ENCODE measurements around the gene MYBPC3.

The MYBPC3 gene

DNA sequence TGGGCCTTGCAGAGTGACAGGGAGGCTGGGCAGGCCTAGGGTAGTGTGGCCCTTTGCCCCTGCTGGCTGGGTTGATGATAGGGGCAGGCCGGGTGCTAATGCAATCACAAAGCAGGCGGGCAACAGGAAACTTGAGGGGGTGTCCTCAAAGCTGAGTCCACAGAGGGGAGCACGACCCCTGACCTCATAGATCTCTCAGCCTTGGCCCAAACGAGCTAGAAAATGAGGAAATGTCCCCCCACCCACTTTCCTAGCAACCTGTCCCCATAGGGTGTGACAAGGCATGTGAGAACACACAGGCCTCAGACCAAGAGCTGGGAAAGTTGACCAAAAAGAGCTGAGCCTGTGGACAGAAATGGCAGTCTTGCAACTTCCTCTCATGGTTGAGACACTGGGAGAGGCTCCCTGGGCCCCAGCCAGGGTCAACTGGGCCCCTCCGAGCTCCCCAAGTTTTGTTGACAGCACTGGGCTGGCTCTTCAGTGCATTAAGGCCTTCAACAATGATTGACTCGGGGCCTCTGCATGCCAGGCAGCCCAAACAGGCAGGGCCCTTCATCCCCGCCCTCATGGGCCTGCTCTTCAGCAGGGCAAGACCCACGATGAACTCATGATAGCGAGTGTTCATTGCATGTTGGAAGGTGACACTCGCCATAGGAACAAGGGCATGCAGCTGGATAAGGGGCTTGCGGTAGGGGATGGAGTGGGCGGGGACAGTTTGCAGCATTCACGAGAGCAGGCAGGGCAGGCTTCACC lies 35.6 kb upstream of the MYBPC3 start:
- FAIRE-seq (peak; percentile 49), DNase-seq (ENCODE audit: insufficient read length, low spot score) (no peak)

DNA sequence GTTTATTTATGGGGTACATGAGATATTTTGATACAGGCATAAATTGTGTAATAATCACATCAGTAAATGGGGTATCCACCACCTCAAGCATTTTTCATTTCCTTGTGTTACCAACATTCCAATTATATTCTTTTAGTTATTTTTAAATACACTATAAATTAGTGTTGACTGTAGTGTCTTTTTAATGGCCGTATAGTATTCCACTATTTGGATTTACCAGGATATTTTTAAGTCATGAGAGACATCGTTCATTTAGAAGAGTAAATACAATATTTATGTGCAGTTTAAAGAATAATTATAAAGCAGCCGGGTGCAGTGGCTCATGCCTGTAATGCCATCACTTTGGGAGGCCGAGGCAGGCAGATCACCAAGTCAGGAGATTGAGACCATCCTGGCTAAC lies 32.0 kb upstream of the MYBPC3 start:
- FAIRE-seq (no peak), DNase-seq (ENCODE audit: insufficient read length, low spot score) (no peak)

DNA sequence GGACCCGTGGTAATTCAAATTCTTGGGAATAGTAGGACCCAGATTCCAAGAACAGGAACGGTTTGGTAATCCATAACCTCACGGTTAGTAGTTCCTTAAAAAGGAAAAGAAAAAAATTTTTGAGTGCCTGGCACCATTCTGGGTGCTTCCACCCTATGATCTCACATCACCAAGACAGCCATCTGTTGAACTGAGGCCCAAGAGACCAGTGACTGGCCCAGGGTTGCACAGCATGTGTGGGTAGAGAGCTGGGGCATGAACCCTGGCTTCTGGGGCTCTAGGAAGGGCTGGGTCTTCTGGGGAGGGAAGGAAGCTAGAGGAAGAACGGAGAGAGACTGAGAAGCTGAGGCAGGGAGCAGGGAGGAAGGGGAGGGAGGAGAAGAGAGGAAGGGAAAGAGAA lies 30.6 kb upstream of the MYBPC3 start:
- no peak for FAIRE-seq
- no peak for DNase-seq (ENCODE audit: insufficient read length, low spot score)

DNA sequence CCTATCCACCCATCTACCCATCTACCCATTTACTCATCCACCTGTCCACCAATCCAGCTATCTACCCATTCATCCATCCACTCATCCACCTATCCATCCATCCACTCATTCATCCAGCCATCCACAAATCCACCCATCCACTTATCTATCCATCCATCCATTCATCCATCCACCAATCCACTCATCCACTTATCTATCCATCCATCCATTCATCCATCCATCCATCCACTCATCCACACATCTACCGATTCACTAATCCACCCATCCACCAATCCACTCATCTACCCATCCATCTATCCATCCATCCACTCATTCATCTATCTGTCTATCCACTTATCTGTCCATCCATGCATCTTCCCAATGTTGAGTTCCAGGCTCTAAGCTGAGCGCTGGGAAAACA lies 27.6 kb upstream of the MYBPC3 start:
- DNase-seq (ENCODE audit: insufficient read length, low spot score) (no peak), FAIRE-seq (no peak)

DNA sequence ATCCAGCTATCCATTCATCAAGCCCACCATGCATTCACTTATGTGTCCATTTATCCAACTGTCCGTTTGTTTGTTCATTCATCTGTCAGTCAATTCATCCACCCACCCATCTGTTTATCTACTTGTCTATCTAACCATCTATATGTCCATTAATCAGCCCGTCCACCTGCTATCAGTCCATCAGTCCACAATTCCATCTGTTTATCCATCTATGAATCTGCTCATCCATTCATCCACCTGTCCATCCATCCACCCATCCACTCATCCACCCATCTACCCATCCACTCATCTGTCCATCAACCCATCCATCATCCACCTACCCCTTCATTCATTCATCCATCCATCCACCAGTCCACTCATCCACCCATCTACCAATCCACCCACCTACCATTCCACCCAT lies 26.8 kb upstream of the MYBPC3 start:
- DNase-seq (ENCODE audit: insufficient read length, low spot score): no peak
- FAIRE-seq: peak; percentile 28

DNA sequence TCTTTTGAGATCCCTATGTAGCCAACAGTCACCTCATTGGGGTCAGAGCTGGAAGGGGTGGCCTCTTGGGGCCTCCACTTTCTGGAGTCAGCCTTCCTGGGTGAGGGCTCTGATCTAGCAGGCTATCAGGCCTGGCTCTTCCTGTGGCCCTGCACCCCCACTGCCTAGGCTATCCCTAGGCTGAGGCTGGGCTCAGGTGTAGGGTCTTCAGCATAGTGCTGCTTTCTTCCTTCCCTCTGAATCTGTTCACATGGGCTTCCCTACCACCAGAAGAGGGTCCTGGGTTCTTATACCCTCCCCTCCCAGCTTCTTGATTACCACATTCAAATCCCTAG lies 26.3 kb upstream of the MYBPC3 start:
- DNase-seq (ENCODE audit: insufficient read length, low spot score) (no peak), FAIRE-seq (no peak)

DNA sequence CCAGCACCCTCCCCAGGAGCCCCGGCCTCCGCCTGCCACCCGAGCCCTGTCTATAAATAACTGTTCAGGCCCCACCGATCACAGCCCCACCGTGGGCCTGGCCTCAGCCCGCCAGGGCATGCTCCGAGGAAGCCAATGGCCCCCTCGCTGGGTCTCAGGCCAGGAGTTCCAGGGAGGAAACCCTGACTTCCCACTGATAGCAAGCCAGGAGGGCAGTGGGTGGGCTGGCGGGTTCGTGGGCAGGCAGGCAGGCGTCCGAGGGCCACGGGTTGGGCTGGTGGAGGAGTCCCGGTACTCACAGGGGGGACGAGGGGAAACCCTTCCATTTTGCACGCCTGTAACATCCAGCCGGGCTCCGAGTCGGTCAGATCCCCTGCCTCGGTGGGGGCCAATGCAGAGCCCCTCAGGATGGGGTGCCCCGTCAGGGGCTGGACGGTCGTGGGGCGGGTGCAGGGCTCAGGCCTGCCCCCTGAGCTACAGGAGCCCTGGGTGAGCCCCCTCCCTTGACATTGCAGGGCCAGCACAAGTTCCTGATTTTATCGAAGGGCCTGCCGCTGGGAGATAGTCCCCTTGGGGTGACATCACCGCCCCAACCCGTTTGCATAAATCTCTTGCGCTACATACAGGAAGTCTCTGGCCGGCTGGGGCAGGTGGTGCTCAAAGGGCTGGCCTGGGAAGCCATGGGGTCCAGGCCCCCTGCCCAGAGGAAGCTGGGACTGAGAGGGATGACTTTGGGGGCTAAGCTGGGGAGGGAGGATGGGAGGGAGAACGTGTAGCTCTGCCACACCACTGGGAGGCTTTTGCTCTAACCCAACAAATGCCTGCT lies 25.7 kb upstream of the MYBPC3 start, which contains the start of gene SPI1:
Gene SPI1, minus strand, starts transcription at position 538 of the 826 bp plus-strand sequence. Its CDS starts 194 bp downstream, at position 344.
- DNase-seq (ENCODE audit: insufficient read length, low spot score) (no peak), FAIRE-seq (no peak)

DNA sequence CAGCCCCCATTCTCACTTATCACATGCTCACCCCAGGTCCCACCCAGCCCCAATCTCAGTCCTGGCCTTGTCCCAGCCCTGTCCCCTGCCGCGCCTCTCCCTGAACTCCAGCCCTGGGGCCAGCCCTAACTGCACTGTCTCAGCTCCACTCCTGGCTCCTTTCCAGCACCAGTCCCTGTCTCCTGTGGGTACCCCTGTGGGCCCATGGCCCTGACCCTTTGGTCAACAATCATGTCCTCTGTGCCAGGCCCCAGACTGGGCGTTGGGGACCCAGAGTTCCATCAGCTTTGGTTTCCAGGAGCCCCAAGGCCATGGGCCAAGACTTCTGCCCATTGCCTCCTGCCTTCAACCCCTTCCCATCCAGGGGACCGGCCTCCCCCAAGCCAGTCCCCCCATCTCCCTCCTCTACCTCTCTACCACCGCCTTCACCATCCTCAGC lies 25.1 kb upstream of the MYBPC3 start:
- FAIRE-seq: no peak
- no peak for DNase-seq (ENCODE audit: insufficient read length, low spot score)

DNA sequence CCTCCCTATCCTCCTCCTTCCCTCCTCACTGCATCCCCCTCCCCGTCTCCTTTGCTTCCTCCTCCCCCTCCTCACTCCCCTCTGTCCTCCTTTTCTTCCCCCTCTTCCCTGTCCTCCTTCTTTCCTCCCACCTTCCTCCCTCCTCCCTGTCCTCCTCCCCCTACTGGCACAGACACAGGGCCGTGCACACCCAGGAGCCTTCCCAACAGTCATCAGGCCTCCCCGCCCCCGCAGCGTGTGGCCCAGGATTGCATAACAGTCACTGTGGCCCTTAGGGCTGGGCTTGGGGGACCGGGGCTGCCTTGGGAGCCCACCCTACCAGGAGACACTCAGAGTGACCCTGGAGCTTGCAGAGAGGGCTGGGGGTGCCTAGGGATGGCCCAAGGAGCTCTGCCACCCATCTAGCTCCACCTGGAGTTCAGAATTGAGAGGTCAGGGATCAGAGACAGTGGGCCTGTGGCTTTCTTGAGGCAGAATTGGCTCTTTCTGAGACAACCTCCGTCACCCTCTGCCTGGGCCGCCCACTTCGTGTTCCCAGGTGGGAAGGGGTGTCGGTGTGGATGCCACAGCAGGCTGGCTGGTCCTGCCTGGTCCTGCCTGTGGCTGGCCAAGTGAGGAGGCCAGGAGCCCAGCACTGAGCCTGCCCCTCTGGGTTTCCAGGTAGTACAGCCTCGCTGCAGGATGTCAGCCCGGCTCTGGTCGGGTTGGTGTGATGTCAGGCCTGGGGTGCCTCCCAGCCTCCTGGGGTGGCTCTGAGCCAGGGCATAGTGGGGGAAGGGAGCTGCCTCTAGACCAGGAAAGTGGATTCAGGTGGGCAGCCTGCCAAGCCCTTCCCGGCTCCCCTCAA lies 24.2 kb upstream of the MYBPC3 start:
- no peak for DNase-seq (ENCODE audit: insufficient read length, low spot score)
- no peak for FAIRE-seq

DNA sequence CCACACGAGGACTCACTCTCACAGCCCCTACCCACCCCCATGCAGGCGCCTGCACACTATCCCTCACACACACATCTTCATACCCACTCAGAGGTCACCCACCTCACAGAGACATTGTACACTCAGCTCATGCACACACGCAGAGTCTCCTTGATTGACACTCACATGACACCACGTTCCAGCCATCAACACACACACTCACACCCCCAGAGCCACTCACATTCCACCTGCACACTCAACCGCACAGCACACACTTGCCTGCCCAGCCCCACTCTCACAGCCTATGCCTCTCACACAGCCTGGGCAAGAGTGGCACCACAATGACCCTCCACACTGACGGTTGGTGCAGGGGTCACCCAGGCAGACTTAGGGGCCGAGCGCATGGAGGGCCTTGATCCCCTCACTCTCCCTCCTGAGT lies 23.6 kb upstream of the MYBPC3 start:
- no peak for FAIRE-seq

DNA sequence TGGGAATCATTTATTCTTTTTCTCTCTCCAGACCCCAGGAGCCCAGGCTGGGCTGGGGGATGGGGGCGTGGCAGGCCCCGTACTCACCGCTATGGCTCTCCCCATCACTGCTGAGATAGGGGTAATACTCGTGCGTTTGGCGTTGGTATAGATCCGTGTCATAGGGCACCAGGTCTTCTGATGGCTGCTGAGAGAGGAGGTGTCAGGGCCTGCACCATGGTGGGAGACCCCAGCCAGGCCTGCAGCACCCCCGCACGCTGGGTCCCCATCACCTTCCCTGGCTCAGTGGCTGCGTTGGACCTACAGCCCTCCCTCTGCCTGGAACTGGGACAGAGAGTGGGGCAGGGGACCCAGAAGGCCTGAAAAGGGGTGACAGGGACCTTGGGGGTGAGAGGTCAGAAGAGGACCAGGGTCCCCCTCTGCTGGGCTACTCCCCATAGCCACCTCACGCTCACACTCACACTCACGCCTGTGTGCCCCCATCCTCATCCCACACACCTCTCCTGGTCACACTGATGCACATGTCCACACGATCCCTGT lies 23.1 kb upstream of the MYBPC3 start:
- DNase-seq (ENCODE audit: insufficient read length, low spot score): no peak
- no peak for FAIRE-seq

More for the DNA sequence above, 23.6 kb upstream of the MYBPC3 start:
- DNase-seq (ENCODE audit: insufficient read length, low spot score): no peak

DNA sequence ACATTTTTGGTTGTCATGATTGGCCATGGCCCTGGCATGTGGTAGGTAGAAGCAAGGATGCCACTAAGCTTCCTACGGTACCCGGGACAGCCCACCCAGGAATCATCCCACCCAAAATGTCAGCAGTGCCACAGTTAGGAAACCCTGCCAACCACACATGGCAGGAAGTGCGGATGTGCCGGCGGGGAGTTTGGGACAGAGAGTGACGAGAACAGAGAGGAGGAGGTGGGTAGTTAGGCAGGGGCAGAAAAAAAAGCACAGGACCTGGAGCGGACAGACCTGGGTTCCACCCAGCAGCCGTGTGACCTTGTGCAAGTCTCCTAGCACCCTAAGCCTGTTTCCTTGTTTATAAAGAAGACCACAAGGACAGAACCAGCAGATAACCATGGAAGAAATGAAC lies 22.5 kb upstream of the MYBPC3 start:
- DNase-seq (ENCODE audit: insufficient read length, low spot score) (no peak), FAIRE-seq (no peak)

DNA sequence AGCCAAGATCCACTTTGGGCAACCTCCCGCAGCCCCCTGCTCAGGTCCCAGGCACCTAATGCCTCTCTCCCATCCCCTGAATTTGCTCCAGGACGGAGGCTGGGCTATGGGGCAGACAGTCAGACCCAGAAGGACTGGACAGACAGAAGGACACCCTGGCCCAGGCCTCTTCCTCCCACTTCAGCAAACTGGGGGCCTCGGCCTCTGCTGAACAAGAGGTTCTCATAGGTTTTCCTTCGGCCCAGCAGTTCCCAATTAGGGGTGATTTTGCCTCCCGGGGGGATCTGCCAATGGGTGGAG lies 22.2 kb upstream of the MYBPC3 start:
- FAIRE-seq: no peak
- DNase-seq (ENCODE audit: insufficient read length, low spot score): no peak

DNA sequence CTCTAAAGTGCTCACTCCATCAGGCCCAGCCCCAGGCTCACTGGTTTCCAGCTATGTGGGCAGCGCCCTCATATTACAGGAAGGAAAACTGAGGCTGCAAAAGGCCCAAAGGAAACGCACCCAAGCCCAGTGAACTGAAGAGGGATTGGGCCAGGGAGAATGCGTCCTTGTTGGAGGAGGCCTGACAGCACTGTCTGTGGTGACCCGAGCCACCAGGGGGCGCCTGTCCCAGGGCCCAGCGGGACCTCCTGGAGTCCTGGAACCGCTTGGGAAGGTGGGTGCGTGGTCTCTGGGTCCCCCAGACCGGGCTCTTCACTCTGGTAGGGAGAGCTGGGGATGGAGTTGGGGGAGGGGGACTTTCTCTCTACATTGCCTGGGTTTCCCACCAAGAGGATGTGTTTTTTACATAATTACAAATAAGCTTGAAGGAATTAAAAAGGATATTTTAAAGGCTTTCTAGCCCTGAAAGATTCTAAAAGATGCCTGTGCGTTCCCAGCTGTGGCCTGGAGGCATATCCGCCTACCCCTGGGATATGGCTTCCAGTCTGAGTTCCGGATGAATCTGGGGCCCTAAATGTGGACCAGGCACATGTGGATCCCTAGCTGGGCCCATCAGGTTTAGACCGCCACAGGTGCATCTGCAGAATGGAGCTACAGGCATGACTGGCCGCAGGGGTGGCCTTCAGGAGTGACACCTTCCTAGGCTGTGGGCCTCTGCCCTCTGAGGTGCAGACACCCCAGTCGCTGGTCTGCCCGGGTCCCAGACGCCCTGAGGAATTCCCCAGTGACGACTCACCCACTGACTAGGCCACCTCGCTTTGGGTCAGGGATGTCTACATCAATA lies 21.6 kb upstream of the MYBPC3 start:
- FAIRE-seq (no peak), DNase-seq (ENCODE audit: insufficient read length, low spot score) (peak; percentile 87)

DNA sequence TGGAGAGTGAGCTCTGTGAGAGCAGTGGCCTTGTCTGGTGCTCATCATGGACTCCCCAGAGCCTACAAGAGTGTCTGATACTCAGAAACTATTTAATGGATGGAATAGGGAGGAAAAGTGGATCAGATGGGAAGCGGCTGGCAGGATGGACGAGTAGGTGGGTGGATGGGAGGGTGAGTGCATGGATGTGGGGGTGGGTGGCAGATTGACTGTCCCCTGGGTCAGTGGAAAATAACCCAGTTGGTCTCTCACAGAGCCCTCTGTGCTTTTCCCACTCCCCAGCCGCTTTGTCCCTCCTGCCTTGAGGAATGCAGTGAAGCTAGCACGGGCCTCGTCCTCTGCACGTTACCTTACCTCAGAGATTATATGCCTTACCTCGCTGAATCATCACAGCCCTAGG lies 19.9 kb upstream of the MYBPC3 start:
- FAIRE-seq (no peak), DNase-seq (ENCODE audit: insufficient read length, low spot score) (no peak)

DNA sequence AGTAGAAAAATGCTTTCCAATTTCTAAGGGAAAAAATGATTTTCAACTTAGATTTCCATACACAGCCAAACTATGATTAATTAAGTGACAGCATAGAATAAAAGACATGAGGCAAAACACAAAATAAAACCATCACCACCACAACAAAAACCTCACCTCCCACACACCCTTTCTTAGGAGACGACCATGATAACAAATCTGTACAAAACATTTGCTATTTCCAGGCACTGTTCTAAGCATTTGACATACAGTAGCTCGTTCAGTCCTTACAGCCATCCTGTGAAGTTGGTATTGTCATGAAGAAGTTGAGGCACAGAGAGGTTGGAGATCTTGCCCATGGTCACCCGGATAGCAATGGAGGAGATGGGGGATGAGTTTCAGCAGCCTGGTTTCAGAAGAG lies 17.2 kb upstream of the MYBPC3 start:
- no peak for DNase-seq (ENCODE audit: insufficient read length, low spot score)
- FAIRE-seq: no peak

DNA sequence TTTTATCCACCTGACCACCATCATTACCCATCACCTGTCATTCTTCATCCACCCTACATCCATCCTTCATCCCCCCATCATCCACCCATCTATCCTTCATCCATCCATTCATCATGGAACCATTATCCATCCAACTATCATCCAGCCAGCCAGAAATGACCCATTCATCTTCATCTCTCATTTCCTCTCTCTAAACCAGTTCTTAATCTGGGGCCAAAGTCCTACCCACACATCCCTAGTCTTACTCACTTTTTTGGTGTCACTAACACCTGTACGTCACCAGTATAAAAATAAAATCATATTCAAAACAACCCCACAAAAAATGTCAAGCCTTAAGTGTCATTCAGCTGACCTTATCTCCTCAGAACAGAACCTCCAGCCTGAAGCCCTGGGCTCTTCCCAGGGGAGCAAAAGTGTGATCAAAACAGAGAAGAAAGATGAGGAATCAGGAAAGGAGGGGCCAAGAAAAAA lies 13.6 kb upstream of the MYBPC3 start:
- FAIRE-seq: no peak
- DNase-seq (ENCODE audit: insufficient read length, low spot score): no peak

DNA sequence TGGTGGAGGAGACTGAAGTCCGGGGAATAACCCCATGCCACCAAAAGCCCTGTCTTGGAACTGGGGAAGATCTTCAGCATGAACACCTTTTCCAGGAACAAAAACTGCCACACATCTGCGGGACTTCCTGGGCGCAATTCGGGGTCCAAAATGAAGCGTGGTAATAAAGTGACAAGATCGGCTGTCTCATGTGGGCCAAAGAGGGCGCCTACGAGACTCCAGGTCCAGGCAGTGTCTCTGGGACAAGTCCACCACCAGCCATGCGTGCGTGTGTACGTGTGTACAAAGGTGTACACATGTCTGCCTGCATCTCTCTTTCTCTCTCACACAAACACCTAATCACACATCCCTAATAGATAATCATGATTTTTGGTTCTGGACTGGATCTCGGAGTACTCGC lies 8.9 kb upstream of the MYBPC3 start:
- DNase-seq (ENCODE audit: insufficient read length, low spot score) (no peak), FAIRE-seq (no peak)

DNA sequence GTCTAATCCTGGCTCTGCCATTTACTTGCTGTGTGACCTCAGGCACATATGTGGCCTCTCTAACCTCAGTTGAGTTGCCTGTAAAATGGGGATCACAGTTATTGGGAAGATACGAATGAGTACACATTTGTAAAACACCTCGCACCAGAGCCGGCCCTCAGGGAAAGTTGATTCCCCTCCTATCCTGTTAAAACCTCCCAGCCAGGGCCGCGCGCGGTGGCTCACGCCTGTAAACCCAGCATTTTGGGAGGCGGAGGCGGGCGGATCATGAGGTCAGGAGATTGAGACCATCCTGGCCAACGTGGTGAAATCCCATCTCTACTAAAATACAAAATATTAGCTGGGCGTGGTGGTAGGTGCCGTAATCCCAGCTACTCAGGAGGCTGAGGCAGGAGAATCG lies 7.8 kb upstream of the MYBPC3 start:
- FAIRE-seq: no peak
- no peak for DNase-seq (ENCODE audit: insufficient read length, low spot score)

DNA sequence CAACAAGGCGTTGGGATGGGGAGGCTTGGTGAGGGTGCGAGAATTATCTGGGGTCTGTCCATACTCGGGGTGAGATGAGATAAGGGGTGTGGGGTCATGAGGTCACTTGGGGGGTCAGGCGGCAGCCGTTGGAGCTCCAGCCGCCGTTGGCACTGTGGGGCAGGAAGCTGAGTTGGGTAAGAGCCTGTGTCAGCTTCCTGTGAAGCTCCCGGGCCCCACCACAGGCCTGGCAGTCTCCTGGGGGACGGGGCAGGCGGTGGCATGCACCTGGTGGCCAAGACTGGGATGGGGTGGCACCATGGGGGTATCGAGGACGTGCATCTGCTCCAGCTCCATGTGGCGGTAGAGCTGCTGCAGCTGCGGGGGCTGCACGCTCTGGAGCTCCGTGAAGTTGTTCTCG lies 7.1 kb upstream of the MYBPC3 start:
- FAIRE-seq (no peak), DNase-seq (ENCODE audit: insufficient read length, low spot score) (no peak)

Data from HTR-8/SVneo (cell line).